RWPE2 (cell line): ENCODE results near the gene ZSCAN21.
"Not testable (repeated sequence)": the region's sequence is repeated elsewhere in the genome, so short reads cannot be mapped to it uniquely, and the experiment has no call there.

Source experiments
- ATAC-seq: fragments of 200-7000 bp; cut with Tn5 transposase; 3 replicates; pipeline ENCODE4 v1.9.1; 2021; ENCODE audit warnings: low read depth
- DNase-seq: peaks from one replicate; pipeline ENCODE4 v3.0.0-alpha.2; 2020; ENCODE audit warnings: low spot score
- H3K27ac ChIP-seq: fragments of 450-650 bp; 2 replicates; pipeline ENCODE4 v1.5.1; 2017; ENCODE audit warnings: mild to moderate bottlenecking; ENCODE audit not compliant: poor library complexity, severe bottlenecking
- H3K27me3 ChIP-seq: fragments of 250-450 bp; sonication (Bioruptor Pico); 2 replicates; pipeline ENCODE4 v1.5.1; 2021; ENCODE audit warnings: mild to moderate bottlenecking, moderate library complexity; ENCODE audit not compliant: insufficient read depth, poor library complexity, severe bottlenecking
- H3K36me3 ChIP-seq: fragments of 250-450 bp; sonication (Bioruptor Pico); 2 replicates; pipeline ENCODE4 v1.5.1; 2020; ENCODE audit warnings: low read depth, mild to moderate bottlenecking, moderate library complexity
- H3K4me1 ChIP-seq: fragments of 250-450 bp; sonication (Bioruptor Pico); 2 replicates; pipeline ENCODE4 v1.5.1; 2021; ENCODE audit warnings: mild to moderate bottlenecking, moderate library complexity; ENCODE audit not compliant: insufficient read depth, poor library complexity, severe bottlenecking
- H3K4me3 ChIP-seq: fragments of 250-450 bp; sonication (Bioruptor Pico); 2 replicates; pipeline ENCODE4 v1.5.1; 2021; ENCODE audit warnings: mild to moderate bottlenecking, moderate library complexity; ENCODE audit not compliant: severe bottlenecking
- H3K9me3 ChIP-seq: fragments of 250-450 bp; sonication (Bioruptor Pico); 2 replicates; pipeline ENCODE4 v1.5.1; 2021; ENCODE audit warnings: mild to moderate bottlenecking, moderate library complexity; ENCODE audit not compliant: severe bottlenecking
- TF ChIP-seq, protein P1 (sequence below): fragments of 450-650 bp; IDR thresholded peaks from one replicate; pipeline ENCODE4 v1.5.1; 2017; ENCODE audit warnings: mild to moderate bottlenecking, moderate library complexity; ENCODE audit not compliant: poor library complexity, severe bottlenecking

ZSCAN21 gene

DNA sequence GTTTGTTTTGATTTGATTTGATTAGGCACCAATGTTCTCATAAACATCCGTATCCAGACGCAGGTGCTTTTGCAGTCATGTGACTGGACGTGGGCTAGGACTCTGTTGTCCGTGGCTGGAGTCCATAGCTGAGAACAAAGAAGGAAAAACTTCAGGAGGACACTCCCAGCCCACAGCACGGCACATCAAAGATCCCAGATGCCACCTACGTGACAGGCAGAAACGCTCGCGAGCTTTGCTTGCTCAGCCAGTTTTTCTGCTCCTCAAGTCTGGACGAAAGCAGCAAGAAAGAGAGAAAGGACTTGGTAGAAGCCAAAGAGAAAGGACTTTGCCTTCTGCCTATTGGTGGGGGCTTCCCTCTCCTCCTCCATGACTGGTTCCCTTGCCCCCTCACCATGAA is 41.0 kb upstream of the ZSCAN21 start:
- H3K27ac ChIP-seq: no peak overlapping the region
- no peak for DNase-seq
- TF ChIP-seq, protein P1, sequence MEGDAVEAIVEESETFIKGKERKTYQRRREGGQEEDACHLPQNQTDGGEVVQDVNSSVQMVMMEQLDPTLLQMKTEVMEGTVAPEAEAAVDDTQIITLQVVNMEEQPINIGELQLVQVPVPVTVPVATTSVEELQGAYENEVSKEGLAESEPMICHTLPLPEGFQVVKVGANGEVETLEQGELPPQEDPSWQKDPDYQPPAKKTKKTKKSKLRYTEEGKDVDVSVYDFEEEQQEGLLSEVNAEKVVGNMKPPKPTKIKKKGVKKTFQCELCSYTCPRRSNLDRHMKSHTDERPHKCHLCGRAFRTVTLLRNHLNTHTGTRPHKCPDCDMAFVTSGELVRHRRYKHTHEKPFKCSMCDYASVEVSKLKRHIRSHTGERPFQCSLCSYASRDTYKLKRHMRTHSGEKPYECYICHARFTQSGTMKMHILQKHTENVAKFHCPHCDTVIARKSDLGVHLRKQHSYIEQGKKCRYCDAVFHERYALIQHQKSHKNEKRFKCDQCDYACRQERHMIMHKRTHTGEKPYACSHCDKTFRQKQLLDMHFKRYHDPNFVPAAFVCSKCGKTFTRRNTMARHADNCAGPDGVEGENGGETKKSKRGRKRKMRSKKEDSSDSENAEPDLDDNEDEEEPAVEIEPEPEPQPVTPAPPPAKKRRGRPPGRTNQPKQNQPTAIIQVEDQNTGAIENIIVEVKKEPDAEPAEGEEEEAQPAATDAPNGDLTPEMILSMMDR: no peak
- no peaks in the 10 kb centered on the region for H3K27me3 ChIP-seq
- H3K36me3 ChIP-seq: no peaks in the 10 kb centered on the region
- H3K9me3 ChIP-seq: no peaks in the 10 kb centered on the region
- peaks cover 10% of the 10 kb centered on the region for H3K4me1 ChIP-seq
- no peak for ATAC-seq
- H3K4me3 ChIP-seq: no peak overlapping the region

DNA sequence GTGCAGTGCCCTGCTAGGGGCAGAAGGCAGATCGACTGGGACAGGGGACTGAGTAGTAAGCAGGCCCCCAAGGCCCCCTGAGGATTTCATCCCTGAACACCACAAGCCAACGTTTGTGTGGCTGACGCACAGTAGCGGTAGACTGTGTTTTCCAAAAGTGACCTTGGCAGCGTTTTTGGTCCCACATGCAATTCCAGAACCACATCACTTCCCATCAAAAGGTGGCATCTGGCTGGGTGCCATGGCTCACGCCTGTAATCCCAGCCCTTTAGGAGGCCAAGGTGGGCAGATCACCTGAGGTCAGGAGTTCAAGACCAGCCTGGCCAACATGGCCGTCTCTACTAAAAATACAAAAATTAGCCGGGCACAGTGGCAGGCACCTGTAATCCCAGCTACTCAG is 39.6 kb upstream of the ZSCAN21 start:
- H3K27ac ChIP-seq, H3K36me3 ChIP-seq, H3K27me3 ChIP-seq, DNase-seq, H3K9me3 ChIP-seq, H3K4me3 ChIP-seq, ATAC-seq: not testable (repeated sequence)
- peaks cover 14% of the 10 kb centered on the region for H3K4me1 ChIP-seq

GRCh38 chr7:100010901-100011300 is 38.7 kb upstream of the ZSCAN21 start:
- ATAC-seq: no peak
- TF ChIP-seq, protein P1: no peak

DNA sequence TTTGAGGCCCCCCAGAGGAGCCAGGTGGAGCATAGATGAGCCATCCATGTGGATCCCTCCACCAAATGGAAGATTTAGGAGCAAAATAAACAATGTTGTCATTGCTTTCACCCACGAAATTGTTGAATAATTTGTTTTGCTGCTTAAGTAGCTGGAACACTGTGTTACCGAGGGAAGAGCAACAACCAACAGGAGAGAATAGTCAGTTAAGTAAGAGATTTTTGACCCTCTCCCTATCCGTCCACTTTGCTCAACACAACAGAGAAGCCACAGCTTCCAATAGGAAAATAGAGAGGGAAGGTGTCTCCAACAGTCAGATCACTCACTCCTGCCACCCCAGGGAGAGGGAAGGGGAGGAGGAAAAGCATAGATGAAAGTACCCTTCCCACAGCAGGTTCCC is 38.1 kb upstream of the ZSCAN21 start:
- Histone ChIP-seq H3K27me3 (no peaks in the 10 kb centered on the region), H3K9me3 (no peaks in the 10 kb centered on the region), H3K36me3 (peaks cover under 1% of the 10 kb centered on the region; the same call in 1 of the 2 replicates), H3K27ac (no peak overlapping the region), H3K4me1 (peaks cover 17% of the 10 kb centered on the region), H3K4me3 (no peak overlapping the region)
- ATAC-seq (no peak), DNase-seq (no peak)
- TF ChIP-seq, protein P1: no peak

More at GRCh38 chr7:100010901-100011300, 38.7 kb upstream of the ZSCAN21 start:
- no peaks in the 10 kb centered on the region for H3K9me3 ChIP-seq
- no peak overlapping the region for H3K27ac ChIP-seq
- no peak for DNase-seq
- H3K27me3 ChIP-seq: no peaks in the 10 kb centered on the region
- no peak overlapping the region for H3K4me3 ChIP-seq
- no peaks in the 10 kb centered on the region for H3K36me3 ChIP-seq
- H3K4me1 ChIP-seq: peaks cover 16% of the 10 kb centered on the region

DNA sequence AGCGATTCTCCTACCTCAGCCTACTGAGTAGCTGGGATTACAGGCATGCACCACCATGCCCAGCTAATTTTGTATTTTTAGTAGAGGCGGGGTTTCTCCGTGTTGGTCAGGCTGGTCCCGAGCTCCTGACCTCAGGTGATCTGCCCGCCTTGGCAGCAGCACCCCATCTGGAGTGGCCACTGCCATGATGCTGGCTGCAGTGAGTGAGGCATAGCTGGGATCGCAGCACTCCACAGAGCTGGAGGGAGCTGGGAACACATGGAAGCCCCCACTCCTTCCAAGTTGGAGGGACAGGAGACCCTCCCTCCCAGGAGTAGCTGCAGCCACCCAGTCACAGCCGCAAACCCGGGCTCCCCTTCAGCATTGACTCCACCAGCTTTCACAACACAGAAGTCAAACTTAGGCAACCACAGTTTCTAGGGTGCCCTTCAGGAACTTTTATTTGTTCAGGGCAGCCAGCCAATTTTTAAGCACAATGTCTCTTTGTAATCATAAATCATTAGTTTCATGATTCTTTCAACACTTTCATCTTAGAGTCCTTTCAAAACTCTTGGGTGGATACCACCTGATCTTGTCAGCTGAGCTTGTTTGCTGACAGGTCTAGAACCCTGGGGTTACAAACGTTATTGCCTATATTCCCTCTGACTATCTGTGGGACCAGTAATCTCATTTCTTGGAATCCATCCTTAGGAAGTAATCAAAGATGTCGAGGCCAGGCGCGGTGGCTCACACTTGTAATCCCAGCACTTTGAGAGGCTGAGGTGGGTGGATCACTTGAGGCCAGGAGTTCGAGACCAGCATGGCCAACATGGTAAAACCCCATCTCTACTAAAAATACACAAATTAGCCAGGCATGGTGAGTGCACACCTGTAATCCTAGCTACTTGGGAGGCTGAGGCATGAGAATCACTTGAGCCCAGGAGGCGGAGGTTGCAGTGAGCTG is 36.9 kb upstream of the ZSCAN21 start:
- not testable (repeated sequence) for H3K4me3 ChIP-seq, H3K27me3 ChIP-seq, ATAC-seq, DNase-seq, H3K9me3 ChIP-seq
- H3K27ac ChIP-seq: peak overlapping the region; percentile 33
- H3K4me1 ChIP-seq: peaks cover 28% of the 10 kb centered on the region
- H3K36me3 ChIP-seq: peaks cover 12% of the 10 kb centered on the region

DNA sequence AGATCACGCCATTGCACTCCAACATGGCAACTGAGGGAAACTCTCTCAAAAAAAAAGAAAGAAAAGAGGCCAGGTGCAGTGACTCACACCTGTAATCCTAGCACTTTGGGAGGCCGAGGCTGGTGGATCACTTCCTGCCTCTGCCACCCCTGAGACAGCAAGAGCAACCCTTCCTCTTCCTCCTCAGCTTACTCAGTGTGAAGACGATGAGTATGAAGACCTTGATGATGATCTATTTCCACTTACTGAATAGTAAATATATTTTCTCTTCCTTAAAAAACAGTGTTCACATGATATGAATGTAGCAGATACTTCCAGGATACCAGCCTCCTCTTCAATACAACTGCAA is 36.3 kb upstream of the ZSCAN21 start:
- no peak for DNase-seq
- H3K27ac ChIP-seq: peak overlapping the region; percentile 33
- H3K9me3 ChIP-seq: no peaks in the 10 kb centered on the region
- H3K4me1 ChIP-seq: peaks cover 28% of the 10 kb centered on the region
- peak; percentile 36; the same call in 2 of the 3 replicates for ATAC-seq
- TF ChIP-seq, protein P1: no peak
- no peak overlapping the region for H3K4me3 ChIP-seq
- H3K36me3 ChIP-seq: peaks cover 17% of the 10 kb centered on the region
- no peaks in the 10 kb centered on the region for H3K27me3 ChIP-seq
